ENCODE measurements around the gene TACC2.

- TF ChIP-seq, protein P1, sequence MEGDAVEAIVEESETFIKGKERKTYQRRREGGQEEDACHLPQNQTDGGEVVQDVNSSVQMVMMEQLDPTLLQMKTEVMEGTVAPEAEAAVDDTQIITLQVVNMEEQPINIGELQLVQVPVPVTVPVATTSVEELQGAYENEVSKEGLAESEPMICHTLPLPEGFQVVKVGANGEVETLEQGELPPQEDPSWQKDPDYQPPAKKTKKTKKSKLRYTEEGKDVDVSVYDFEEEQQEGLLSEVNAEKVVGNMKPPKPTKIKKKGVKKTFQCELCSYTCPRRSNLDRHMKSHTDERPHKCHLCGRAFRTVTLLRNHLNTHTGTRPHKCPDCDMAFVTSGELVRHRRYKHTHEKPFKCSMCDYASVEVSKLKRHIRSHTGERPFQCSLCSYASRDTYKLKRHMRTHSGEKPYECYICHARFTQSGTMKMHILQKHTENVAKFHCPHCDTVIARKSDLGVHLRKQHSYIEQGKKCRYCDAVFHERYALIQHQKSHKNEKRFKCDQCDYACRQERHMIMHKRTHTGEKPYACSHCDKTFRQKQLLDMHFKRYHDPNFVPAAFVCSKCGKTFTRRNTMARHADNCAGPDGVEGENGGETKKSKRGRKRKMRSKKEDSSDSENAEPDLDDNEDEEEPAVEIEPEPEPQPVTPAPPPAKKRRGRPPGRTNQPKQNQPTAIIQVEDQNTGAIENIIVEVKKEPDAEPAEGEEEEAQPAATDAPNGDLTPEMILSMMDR (IDR thresholded peaks at IDR 0.05 in 4 of 5, conservative IDR thresholded peaks at IDR 0.05 in 1 of 5), result no peak
- TF ChIP-seq POLR2A (IDR thresholded peaks at IDR 0.05), result no peak
Measured at GRCh38 chr10:122164815-122165483, 176.0 kb downstream of the TACC2 start.

All from gastrocnemius medialis (tissue), 4 donors.